ENCODE results near the gene ZNF24. TPM values are rescaled to one million over a fixed set of nuclear protein-coding genes. Genes with fewer than 3 reads are reported as not detected.

ZNF24 gene
- total and polyA plus RNA-seq, 2 experiments from 2014 or later = 23.6 to 32.3 TPM

DNA sequence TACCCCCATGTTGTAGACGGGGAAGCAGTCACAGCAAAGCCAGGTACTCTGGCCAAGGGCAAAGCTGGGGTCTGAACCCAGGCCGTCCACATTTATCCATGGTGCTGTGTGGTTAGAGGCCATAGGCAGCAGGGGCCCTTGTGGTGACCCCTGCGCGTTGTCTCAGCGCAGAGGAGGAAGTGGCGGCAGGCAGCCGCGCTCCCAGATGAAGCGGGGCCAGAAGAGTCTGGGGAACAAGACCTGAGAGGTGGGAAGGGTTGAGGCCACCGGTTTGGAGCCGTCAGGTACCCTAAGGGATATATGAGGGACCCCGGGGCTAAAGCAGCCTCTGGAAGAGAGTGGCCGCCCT is 32.1 kb upstream of the ZNF24 start:
- H3K27me3 ChIP-seq (replicated peaks; ENCODE audit: insufficient read depth) = no peaks in the 10 kb centered on the region
- H3K9me3 ChIP-seq (ENCODE audit: low read depth) = no peaks in the 10 kb centered on the region
- TF ChIP-seq EZH2phosphoT487 (IDR thresholded peaks at IDR 0.05; ENCODE audit: insufficient read depth, low read depth) (no peak), EZH2 (IDR thresholded peaks at IDR 0.05; ENCODE audit: insufficient read depth, poor library complexity, severe bottlenecking) (no peak)
- H4K20me1 ChIP-seq (ENCODE audit: insufficient read depth) = no peaks in the 10 kb centered on the region
- H3K9me2 ChIP-seq (ENCODE audit: insufficient read depth) = no peaks in the 10 kb centered on the region
- no peak for DNase-seq
- H3K4me3 ChIP-seq = peak overlapping the region; percentile 80
- WGBS, 2 experiments (ENCODE audit: low coverage in 1 of 2, low lambda C conversion rate in 2 of 2, missing lambda C conversion rate in 2 of 2) = 25 to 27% methylated on average over 13 of the region's 13 CpGs
- no peaks in the 10 kb centered on the region for H3K79me2 ChIP-seq (ENCODE audit: insufficient read depth)
- H3K9ac ChIP-seq = peak overlapping the region; percentile 55; the same call in 1 of the 2 replicates
- H3K4me2 ChIP-seq (ENCODE audit: unreplicated experiment) = peak overlapping the region; percentile 77
- no peak overlapping the region for H3K27ac ChIP-seq
- peaks cover 16% of the 10 kb centered on the region for H3K4me1 ChIP-seq (ENCODE audit: insufficient read depth)
- in situ Hi-C loops (cut with MboI) = no loop called here
- no peaks in the 10 kb centered on the region for H3K36me3 ChIP-seq (ENCODE audit: low read depth)
- peaks cover 12% of the 10 kb centered on the region for H3F3A ChIP-seq (ENCODE audit: insufficient read depth)
- H2AFZ ChIP-seq = peak overlapping the region; percentile 94

DNA sequence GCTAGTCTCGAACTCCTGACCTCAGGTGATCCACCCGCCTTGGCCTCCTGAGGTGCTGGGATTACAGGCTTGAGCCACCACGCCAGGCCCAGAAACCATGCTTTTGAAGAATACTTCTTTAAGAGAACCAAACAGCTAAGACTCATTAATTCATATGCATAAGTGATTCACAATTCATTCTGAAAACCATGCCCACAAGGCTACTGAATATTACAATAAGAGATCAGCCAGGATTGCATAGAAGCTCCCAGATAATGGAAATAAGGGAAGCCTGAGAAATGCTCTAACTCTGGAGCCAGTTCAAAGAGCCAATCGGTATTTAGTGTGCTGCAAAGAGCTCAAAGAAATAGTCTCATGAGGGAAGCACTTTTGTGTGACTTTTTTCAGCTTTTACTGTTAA is 30.5 kb upstream of the ZNF24 start:
- no peaks in the 10 kb centered on the region for H3K36me3 ChIP-seq (ENCODE audit: low read depth)
- TF ChIP-seq EZH2phosphoT487 (IDR thresholded peaks at IDR 0.05; ENCODE audit: insufficient read depth, low read depth) (no peak), EZH2 (IDR thresholded peaks at IDR 0.05; ENCODE audit: insufficient read depth, poor library complexity, severe bottlenecking) (no peak)
- no peak overlapping the region for H3K4me2 ChIP-seq (ENCODE audit: unreplicated experiment)
- in situ Hi-C loops (cut with MboI) = no loop called here
- no peaks in the 10 kb centered on the region for H3K9me2 ChIP-seq (ENCODE audit: insufficient read depth)
- H3K4me3 ChIP-seq = no peak overlapping the region
- H4K20me1 ChIP-seq (ENCODE audit: insufficient read depth) = no peaks in the 10 kb centered on the region
- DNase-seq = no peak
- H3F3A ChIP-seq (ENCODE audit: insufficient read depth) = peaks cover 15% of the 10 kb centered on the region
- H3K9me3 ChIP-seq (ENCODE audit: low read depth) = no peaks in the 10 kb centered on the region
- H3K9ac ChIP-seq = no peak overlapping the region
- 75 to 89% methylated on average over 4 of the region's 4 CpGs for WGBS, 2 experiments (ENCODE audit: low coverage in 1 of 2, low lambda C conversion rate in 2 of 2, missing lambda C conversion rate in 2 of 2)
- H3K4me1 ChIP-seq (ENCODE audit: insufficient read depth) = peaks cover 16% of the 10 kb centered on the region
- no peak overlapping the region for H3K27ac ChIP-seq
- H3K27me3 ChIP-seq (replicated peaks; ENCODE audit: insufficient read depth) = no peaks in the 10 kb centered on the region
- no peak overlapping the region for H2AFZ ChIP-seq
- H3K79me2 ChIP-seq (ENCODE audit: insufficient read depth) = no peaks in the 10 kb centered on the region

DNA sequence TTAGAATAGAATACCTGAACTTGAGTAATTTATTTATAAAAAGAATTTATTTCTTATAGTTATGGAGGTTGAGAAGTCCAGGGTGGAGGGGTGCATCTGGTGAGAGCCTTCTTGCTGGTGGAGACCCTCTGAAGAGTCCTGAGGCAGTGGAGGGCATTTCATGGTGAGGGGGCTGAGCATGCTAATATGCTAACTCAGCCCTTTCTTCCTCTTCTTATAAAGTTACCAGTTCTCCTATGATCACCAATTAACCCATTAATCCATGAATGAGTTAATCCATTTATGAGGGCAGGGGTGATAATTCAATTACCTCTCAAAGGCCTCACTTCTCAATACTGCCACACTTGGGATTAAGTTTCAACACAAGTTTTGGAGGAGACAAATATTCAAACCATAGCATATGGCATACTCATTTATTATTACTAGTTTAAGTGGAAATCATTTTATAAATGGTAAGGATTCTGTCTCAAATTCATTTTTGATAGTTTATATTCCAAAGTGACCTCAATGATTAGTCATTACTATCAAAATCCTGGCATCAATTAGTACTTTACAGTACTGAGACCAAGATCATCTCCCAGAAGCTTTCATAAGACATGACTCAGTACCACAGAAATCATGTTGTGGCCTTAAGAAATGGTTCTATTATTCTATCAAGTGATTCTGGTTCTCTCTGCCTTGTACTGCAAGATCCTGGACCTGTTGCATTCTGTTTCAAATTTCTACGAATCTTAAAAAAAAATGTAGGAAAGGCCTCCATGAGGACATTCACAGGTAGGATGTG is 27.4 kb upstream of the ZNF24 start:
- Histone ChIP-seq H3K4me2 (ENCODE audit: unreplicated experiment) (peak overlapping the region; percentile 10), H3F3A (ENCODE audit: insufficient read depth) (peaks cover 16% of the 10 kb centered on the region), H3K4me1 (ENCODE audit: insufficient read depth) (peaks cover 17% of the 10 kb centered on the region), H3K9ac (no peak overlapping the region), H3K9me3 (ENCODE audit: low read depth) (no peaks in the 10 kb centered on the region), H3K27me3 (replicated peaks; ENCODE audit: insufficient read depth) (no peaks in the 10 kb centered on the region), H3K27ac (peak overlapping the region; percentile 22; the same call in 1 of the 2 replicates), H3K9me2 (ENCODE audit: insufficient read depth) (no peaks in the 10 kb centered on the region), H4K20me1 (ENCODE audit: insufficient read depth) (no peaks in the 10 kb centered on the region), H3K79me2 (ENCODE audit: insufficient read depth) (no peaks in the 10 kb centered on the region), H2AFZ (no peak overlapping the region), H3K4me3 (no peak overlapping the region), H3K36me3 (ENCODE audit: low read depth) (no peaks in the 10 kb centered on the region)
- in situ Hi-C loops (cut with MboI) = no loop called here
- TF ChIP-seq EZH2 (IDR thresholded peaks at IDR 0.05; ENCODE audit: insufficient read depth, poor library complexity, severe bottlenecking) = no peak
- TF ChIP-seq EZH2phosphoT487 (IDR thresholded peaks at IDR 0.05; ENCODE audit: insufficient read depth, low read depth) = no peak
- DNase-seq = peak; percentile 88
- WGBS, 2 experiments (ENCODE audit: low coverage in 1 of 2, low lambda C conversion rate in 2 of 2, missing lambda C conversion rate in 2 of 2) = 72 to 88% methylated on average over 1 of the region's 1 CpG

DNA sequence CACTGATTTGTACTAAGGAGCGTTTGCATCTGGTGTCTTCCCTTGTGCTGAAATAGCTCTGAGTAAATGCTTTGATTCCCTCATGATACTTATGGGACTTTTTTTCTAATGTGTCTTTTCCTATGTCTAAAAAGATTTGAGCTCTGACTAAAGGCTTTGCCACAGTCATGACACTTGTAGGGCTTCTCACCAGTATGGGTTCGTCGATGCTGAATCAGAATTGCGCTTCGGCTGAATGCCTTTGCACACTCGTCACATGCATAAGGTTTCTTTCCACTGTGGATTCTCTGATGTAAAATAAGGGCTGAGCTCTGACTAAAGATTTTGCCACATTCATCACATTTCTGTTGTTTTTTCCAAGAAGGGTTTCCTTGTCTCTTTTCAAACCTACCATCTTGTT is 24.9 kb upstream of the ZNF24 start:
- peak; percentile 74 for DNase-seq

More for the DNA sequence above, 24.9 kb upstream of the ZNF24 start:
- H3K9ac ChIP-seq = no peak overlapping the region
- H3F3A ChIP-seq (ENCODE audit: insufficient read depth) = peaks cover 16% of the 10 kb centered on the region
- WGBS, 2 experiments (ENCODE audit: low coverage in 1 of 2, low lambda C conversion rate in 2 of 2, missing lambda C conversion rate in 2 of 2) = 65 to 80% methylated on average over 6 of the region's 6 CpGs
- in situ Hi-C loops (cut with MboI) = loop anchor here (10.0 kb wide), 1 partner anchor 134 kb away; no protein-coding TSS in a partner anchor
- H3K4me3 ChIP-seq = no peak overlapping the region
- no peaks in the 10 kb centered on the region for H3K79me2 ChIP-seq (ENCODE audit: insufficient read depth)
- H3K4me2 ChIP-seq (ENCODE audit: unreplicated experiment) = no peak overlapping the region
- no peaks in the 10 kb centered on the region for H4K20me1 ChIP-seq (ENCODE audit: insufficient read depth)
- no peaks in the 10 kb centered on the region for H3K27me3 ChIP-seq (replicated peaks; ENCODE audit: insufficient read depth)
- TF ChIP-seq EZH2 (IDR thresholded peaks at IDR 0.05; ENCODE audit: insufficient read depth, poor library complexity, severe bottlenecking) (no peak), EZH2phosphoT487 (IDR thresholded peaks at IDR 0.05; ENCODE audit: insufficient read depth, low read depth) (no peak)
- H3K9me3 ChIP-seq (ENCODE audit: low read depth) = no peaks in the 10 kb centered on the region
- peak overlapping the region; percentile 59 for H3K27ac ChIP-seq
- no peak overlapping the region for H2AFZ ChIP-seq
- H3K36me3 ChIP-seq (ENCODE audit: low read depth) = no peaks in the 10 kb centered on the region
- peaks cover 17% of the 10 kb centered on the region for H3K4me1 ChIP-seq (ENCODE audit: insufficient read depth)
- no peaks in the 10 kb centered on the region for H3K9me2 ChIP-seq (ENCODE audit: insufficient read depth)
